CD4-positive, alpha-beta memory T cell (primary cell): ENCODE results near the gene CYB5D1. TPM values are rescaled to one million over a fixed set of nuclear protein-coding genes. Genes with fewer than 3 reads are reported as not detected.

Experiments used
- CTCF ChIA-PET: fragments of 350-600 bp; sonication (Branson Sonifier 250); formaldehyde crosslinking; loops from one replicate; lab custom pipeline; 2021; ENCODE audit warnings: inconsistent platforms; ENCODE audit not compliant: partially characterized antibody; lab: Charles Lee
- POLR2A ChIA-PET: fragments of 350-600 bp; sonication (Branson Sonifier 250); formaldehyde crosslinking; loops from one replicate; lab custom pipeline; 2021; ENCODE audit not compliant: partially characterized antibody; lab: Charles Lee
- DNase-seq, 5 donors: peaks; one replicate each; pipeline versions ENCODE4 v3.0.0 to v3.0.0-alpha.2; 2020 to 2022; ENCODE audit warnings: mixed read lengths in 1 of 5
- H3K27ac ChIP-seq: one replicate; pipeline ENCODE4 v1.7.0; 2013; ENCODE audit warnings: low read depth, low read length
- H3K27me3 ChIP-seq: 2 replicates; pipeline ENCODE4 v1.7.0; 2013; ENCODE audit warnings: mild to moderate bottlenecking, low read length, moderate library complexity; ENCODE audit not compliant: insufficient read depth
- H3K36me3 ChIP-seq: 2 replicates; pipeline ENCODE4 v1.7.0; 2013; ENCODE audit warnings: mild to moderate bottlenecking, low read length, moderate library complexity; ENCODE audit not compliant: insufficient read depth
- H3K4me1 ChIP-seq: 2 replicates; pipeline ENCODE4 v1.7.0; 2013; ENCODE audit warnings: mild to moderate bottlenecking, low read length, moderate library complexity; ENCODE audit not compliant: insufficient read depth
- H3K4me3 ChIP-seq, 2 donors: one replicate each; pipeline ENCODE4 v1.7.0; 2013; ENCODE audit warnings: low read length in 2 of 2, mild to moderate bottlenecking in 1 of 2
- H3K9me3 ChIP-seq, 2 donors: one replicate each; pipeline ENCODE4 v1.7.0; 2013; ENCODE audit warnings: low read length in 2 of 2, control low read depth in 1 of 2; ENCODE audit not compliant: control insufficient read depth in 1 of 2
- H3K27ac Mint-ChIP-seq, 7 donors: one replicate each; pipeline ENCODE4 v1.8.0; 2020 to 2021; ENCODE audit warnings: mixed read lengths in 7 of 7, mild to moderate bottlenecking in 6 of 7, inconsistent platforms in 3 of 7, moderate library complexity in 3 of 7
- H3K27me3 Mint-ChIP-seq, 2 donors: one replicate each; pipeline ENCODE4 v1.8.0; 2020 to 2021; ENCODE audit warnings: mixed read lengths in 2 of 2
- H3K36me3 Mint-ChIP-seq, 2 donors: one replicate each; pipeline ENCODE4 v1.8.0; 2020 to 2021; ENCODE audit warnings: mixed read lengths in 2 of 2, inconsistent platforms in 1 of 2, mild to moderate bottlenecking in 1 of 2
- H3K4me1 Mint-ChIP-seq, 4 donors: one replicate each; pipeline ENCODE4 v1.8.0; 2020 to 2021; ENCODE audit warnings: mixed read lengths in 4 of 4, mild to moderate bottlenecking in 1 of 4
- H3K4me3 Mint-ChIP-seq, 8 donors: one replicate each; pipeline ENCODE4 v1.8.0; 2020 to 2021; ENCODE audit warnings: mixed read lengths in 8 of 8, mild to moderate bottlenecking in 7 of 8, moderate library complexity in 6 of 8, inconsistent platforms in 3 of 8
- H3K9me3 Mint-ChIP-seq, 8 donors: one replicate each; pipeline ENCODE4 v1.8.0; 2020 to 2021; ENCODE audit warnings: mixed read lengths in 8 of 8, mild to moderate bottlenecking in 5 of 8, inconsistent platforms in 3 of 8, moderate library complexity in 1 of 8
- intact Hi-C: fragments of 100-400 bp; cut with micrococcal nuclease; formaldehyde crosslinking; loops from one replicate; pipeline ENCODE4 v1.15.1; 2023
- polyA plus RNA-seq, 2 donors: library from polyadenylated mRNA; unstranded; fragments of 300-500 nt; fragmentation: Illumina TruSeq; gene quantifications; one replicate each; pipeline ENCODE4 v1.2.3, GENCODE V29; 2021
- total RNA-seq, 2 experiments: library from RNA; stranded (reverse); gene quantifications; one replicate each; pipeline ENCODE4 v1.2.3, GENCODE V29; 2021

The CYB5D1 gene
- total and polyA plus RNA-seq, 4 experiments from 2014 or later, result 5.1 to 11.4 (median 6.9) TPM

DNA sequence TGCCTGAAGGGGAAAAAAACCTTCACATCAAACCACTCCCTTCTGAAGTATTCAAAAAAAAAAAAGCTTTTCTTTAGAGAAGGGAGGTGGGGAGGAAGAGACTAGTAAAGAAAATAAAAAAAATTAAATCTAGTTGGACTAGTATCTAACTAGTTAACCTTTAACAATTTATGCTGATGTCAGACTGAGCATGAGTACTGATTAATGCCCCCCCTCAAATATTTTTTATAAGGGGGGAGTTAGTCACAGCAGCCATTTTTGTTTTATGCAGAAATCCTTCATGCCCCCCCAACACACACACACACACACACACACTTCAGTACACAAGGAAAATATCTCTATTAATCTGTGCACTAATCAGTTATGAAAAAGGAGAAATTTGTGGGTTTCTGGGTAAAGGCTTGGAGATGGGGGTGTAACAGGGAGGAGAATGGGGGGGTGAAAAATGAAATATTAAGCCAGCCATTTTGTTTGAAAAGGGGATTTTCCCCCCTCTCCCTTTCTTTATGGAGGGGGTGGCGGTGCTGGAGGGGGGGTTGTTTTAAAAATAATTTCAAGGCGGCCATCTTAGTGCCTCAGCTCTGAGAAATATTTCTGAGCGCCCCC is 26.1 kb downstream of the CYB5D1 start:
- peaks cover 4 to 12% (median 6%) of the 10 kb centered on the region in 4 donors for H3K4me1 Mint-ChIP-seq
- H3K4me3 Mint-ChIP-seq, result peak overlapping the region; percentile 75 to 85 (median 82)
- H3K27ac Mint-ChIP-seq, result peak overlapping the region in 6 of 7 donors; percentile 73 to 92 (median 83)
- H3K27ac ChIP-seq, result peak overlapping the region; percentile 31
- H3K27me3 Mint-ChIP-seq, result no peaks in the 10 kb centered on the region
- H3K4me1 ChIP-seq, result peaks cover 64% of the 10 kb centered on the region
- no peaks in the 10 kb centered on the region for H3K9me3 Mint-ChIP-seq
- CTCF ChIA-PET, result interaction anchor here (1.4 to 2.6 kb wide), 3 partner anchors 21 to 105 kb away, joined by 4 to 13 read pairs (median 6); partner anchors contain the start of gene NAA38
- peaks cover 14% of the 10 kb centered on the region for H3K36me3 ChIP-seq
- DNase-seq, result peak; percentile 37 to 70 (median 40)
- H3K27me3 ChIP-seq, result no peaks in the 10 kb centered on the region
- intact Hi-C loops, result no loop called here
- H3K4me3 ChIP-seq, result peak overlapping the region; percentile 5 to 41
- POLR2A ChIA-PET, result interaction anchor here (0.6 to 2.2 kb wide), 8 partner anchors 11 to 107 kb away, joined by 3 to 10 read pairs (median 4); partner anchors contain the start of genes CNTROB, NAA38 and TRAPPC1
- H3K36me3 Mint-ChIP-seq, result peaks cover 0 to 9% of the 10 kb centered on the region in 2 donors
- no peaks in the 10 kb centered on the region for H3K9me3 ChIP-seq

GRCh38 chr17:7884581-7885366 is 27.0 kb downstream of the CYB5D1 start:
- peaks cover 72% of the 10 kb centered on the region for H3K4me1 ChIP-seq
- Mint-ChIP-seq H3K27me3 (no peaks in the 10 kb centered on the region), H3K4me1 (peaks cover 6 to 12% (median 8%) of the 10 kb centered on the region in 4 donors), H3K27ac (peak overlapping the region in 6 of 7 donors; percentile 70 to 87 (median 82)), H3K4me3 (peak overlapping the region; percentile 28 to 85 (median 75)), H3K36me3 (peaks cover 0 to 15% of the 10 kb centered on the region in 2 donors), H3K9me3 (no peaks in the 10 kb centered on the region)
- ChIA-PET POLR2A (interaction anchor here (0.6 to 2.2 kb wide), 9 partner anchors 14 to 106 kb away, joined by 3 to 19 read pairs (median 6); partner anchors contain the start of genes CNTROB, KDM6B, NAA38 and RNF227), CTCF (interaction anchor here (2.2 to 2.6 kb wide), 2 partner anchors 22 to 28 kb away, joined by 9 to 13 read pairs; no protein-coding TSS in a partner anchor)
- intact Hi-C loops, result no loop called here
- no peak overlapping the region for H3K27ac ChIP-seq
- H3K36me3 ChIP-seq, result peaks cover 18% of the 10 kb centered on the region
- no peaks in the 10 kb centered on the region for H3K9me3 ChIP-seq
- no peaks in the 10 kb centered on the region for H3K27me3 ChIP-seq
- no peak overlapping the region for H3K4me3 ChIP-seq
- peak; percentile 37 to 59 (median 42) for DNase-seq

GRCh38 chr17:7885367-7886226 is 27.8 kb downstream of the CYB5D1 start:
- intact Hi-C loops, result loop anchor here (2.0 kb wide), 1 partner anchor 17 kb away; no protein-coding TSS in a partner anchor
- no peaks in the 10 kb centered on the region for H3K27me3 Mint-ChIP-seq
- peak overlapping the region in 4 of 8 donors; percentile 33 to 79 (median 57) for H3K4me3 Mint-ChIP-seq
- peak; percentile 40 to 61 (median 45) for DNase-seq
- ChIA-PET CTCF (interaction anchor here (1.0 to 2.2 kb wide), 6 partner anchors 17 to 29 kb away, joined by 3 to 9 read pairs (median 4); partner anchors contain the start of gene NAA38), POLR2A (interaction anchor here (0.6 to 2.2 kb wide), 17 partner anchors 10 to 341 kb away, joined by 3 to 19 read pairs (median 5); partner anchors contain the start of genes KDM6B, NAA38, RNF227 and TP53)
- H3K9me3 Mint-ChIP-seq, result no peaks in the 10 kb centered on the region
- Histone ChIP-seq H3K27me3 (no peaks in the 10 kb centered on the region), H3K4me3 (peak overlapping the region; percentile 86 to 96), H3K36me3 (peaks cover 19% of the 10 kb centered on the region), H3K9me3 (no peaks in the 10 kb centered on the region), H3K27ac (peak overlapping the region; percentile 65), H3K4me1 (peaks cover 66% of the 10 kb centered on the region)
- peaks cover 9 to 12% (median 10%) of the 10 kb centered on the region in 4 donors for H3K4me1 Mint-ChIP-seq
- peaks cover 7 to 22% of the 10 kb centered on the region in 2 donors for H3K36me3 Mint-ChIP-seq
- no peak overlapping the region for H3K27ac Mint-ChIP-seq

GRCh38 chr17:7886227-7887037 is 28.6 kb downstream of the CYB5D1 start:
- peaks cover 20% of the 10 kb centered on the region for H3K36me3 ChIP-seq
- peak; percentile 51 to 84 (median 63) for DNase-seq
- intact Hi-C loops, result loop anchor here (1.0 to 2.0 kb wide), 7 partner anchors 18 to 102 kb away; partner anchors contain the start of genes CNTROB and NAA38
- ChIA-PET CTCF (interaction anchor here (1.0 to 2.2 kb wide), 6 partner anchors 17 to 29 kb away, joined by 3 to 9 read pairs (median 4); partner anchors contain the start of gene NAA38), POLR2A (interaction anchor here (0.7 to 2.2 kb wide), 16 partner anchors 11 to 340 kb away, joined by 3 to 19 read pairs (median 5); partner anchors contain the start of genes KDM6B, NAA38, RNF227 and TP53)
- Mint-ChIP-seq H3K4me1 (peaks cover 10 to 16% (median 11%) of the 10 kb centered on the region in 4 donors), H3K9me3 (no peaks in the 10 kb centered on the region), H3K36me3 (peaks cover 15 to 30% of the 10 kb centered on the region in 2 donors), H3K27me3 (no peaks in the 10 kb centered on the region), H3K27ac (no peak overlapping the region), H3K4me3 (no peak overlapping the region)
- H3K27me3 ChIP-seq, result no peaks in the 10 kb centered on the region
- H3K27ac ChIP-seq, result peak overlapping the region; percentile 65
- no peaks in the 10 kb centered on the region for H3K9me3 ChIP-seq
- H3K4me3 ChIP-seq, result peak overlapping the region; percentile 86 to 96
- H3K4me1 ChIP-seq, result peaks cover 58% of the 10 kb centered on the region

- peaks cover 52% of the 10 kb centered on the region for H3K4me1 ChIP-seq
- H3K4me1 Mint-ChIP-seq, result peaks cover 10 to 16% (median 12%) of the 10 kb centered on the region in 4 donors
These were observed 29.3 kb downstream of the CYB5D1 start for GRCh38 chr17:7887038-7887481.

More at GRCh38 chr17:7887038-7887481, 29.3 kb downstream of the CYB5D1 start:
- Mint-ChIP-seq H3K27ac (no peak overlapping the region), H3K27me3 (no peaks in the 10 kb centered on the region), H3K4me3 (no peak overlapping the region), H3K36me3 (peaks cover 19 to 36% of the 10 kb centered on the region in 2 donors), H3K9me3 (no peaks in the 10 kb centered on the region)
- H3K27me3 ChIP-seq, result no peaks in the 10 kb centered on the region
- CTCF ChIA-PET, result interaction anchor here (1.3 to 2.2 kb wide), 3 partner anchors 24 to 30 kb away, joined by 3 to 9 read pairs (median 5); partner anchors contain the start of gene NAA38
- H3K36me3 ChIP-seq, result peaks cover 26% of the 10 kb centered on the region
- intact Hi-C loops, result loop anchor here (1.0 to 2.0 kb wide), 7 partner anchors 18 to 101 kb away; partner anchors contain the start of genes CNTROB and NAA38
- no peak for DNase-seq
- H3K27ac ChIP-seq, result peak overlapping the region; percentile 65
- H3K9me3 ChIP-seq, result no peaks in the 10 kb centered on the region
- H3K4me3 ChIP-seq, result peak overlapping the region; percentile 86 to 96
- POLR2A ChIA-PET, result interaction anchor here (1.0 to 2.2 kb wide), 5 partner anchors 11 to 103 kb away, joined by 3 to 19 read pairs (median 5); partner anchors contain the start of gene KDM6B
